KMS-11 (cell line): ENCODE results near the gene SZT2.

ENCODE experiments used
- H2AFZ ChIP-seq: fragments of 200-600 bp; sonication (generic); 2 replicates; pipeline ENCODE4 v1.6.1; 2016; ENCODE audit warnings: antibody characterized with exemption, mixed run types, low read depth
- H3K27ac ChIP-seq: fragments of 200-600 bp; sonication (generic); 2 replicates; pipeline ENCODE4 v1.6.1; 2016; ENCODE audit warnings: mild to moderate bottlenecking, mixed run types
- H3K27me3 ChIP-seq: fragments of 200-600 bp; sonication (generic); 2 replicates; pipeline ENCODE4 v1.6.1; 2017; ENCODE audit warnings: mild to moderate bottlenecking, low read depth, mixed run types, moderate library complexity; ENCODE audit not compliant: insufficient read depth
- H3K36me3 ChIP-seq: fragments of 200-600 bp; sonication (generic); 2 replicates; pipeline ENCODE4 v1.6.1; 2017; ENCODE audit warnings: mild to moderate bottlenecking, mixed run types; ENCODE audit not compliant: insufficient read depth
- H3K4me1 ChIP-seq: fragments of 200-600 bp; sonication (generic); 2 replicates; pipeline ENCODE4 v1.6.1; 2016; ENCODE audit warnings: mild to moderate bottlenecking, low read depth, mixed run types; ENCODE audit not compliant: poor library complexity, severe bottlenecking
- H3K4me2 ChIP-seq: fragments of 200-600 bp; sonication (generic); 2 replicates; pipeline ENCODE4 v1.7.0; 2016; ENCODE audit warnings: mild to moderate bottlenecking, mixed run types
- H3K4me3 ChIP-seq: fragments of 200-600 bp; sonication (generic); IDR thresholded peaks from 2 replicates; pipeline ENCODE4 v1.6.1; 2017; ENCODE audit warnings: low read depth, low read length, mixed read lengths; ENCODE audit not compliant: insufficient read depth
- H3K79me2 ChIP-seq: fragments of 200-600 bp; sonication (generic); 2 replicates; pipeline ENCODE4 v1.6.1; 2016; ENCODE audit warnings: low read depth, mixed run types; ENCODE audit not compliant: insufficient read depth
- H3K9ac ChIP-seq: fragments of 200-600 bp; sonication (generic); 2 replicates; pipeline ENCODE4 v1.6.1; 2016; ENCODE audit warnings: mild to moderate bottlenecking, mixed run types
- H4K20me1 ChIP-seq: fragments of 200-600 bp; sonication (generic); 2 replicates; pipeline ENCODE4 v1.6.1; 2016; ENCODE audit warnings: mild to moderate bottlenecking, mixed run types; ENCODE audit not compliant: insufficient read depth
- CTCF ChIP-seq: fragments of 200-600 bp; sonication (generic); conservative IDR thresholded peaks from 2 replicates; pipeline ENCODE4 v1.6.1; 2017; ENCODE audit warnings: low read depth, mild to moderate bottlenecking, antibody characterized with exemption, low read length, moderate library complexity, mixed read lengths

SZT2 gene

GRCh38 chr1:43419627-43420425 lies 30.1 kb downstream of the SZT2 start:
- no peak overlapping the region for H3K9ac ChIP-seq
- no peaks in the 10 kb centered on the region for H4K20me1 ChIP-seq
- H3K27me3 ChIP-seq: no peaks in the 10 kb centered on the region
- no peak overlapping the region for H3K27ac ChIP-seq
- no peaks in the 10 kb centered on the region for H3K4me1 ChIP-seq
- TF ChIP-seq CTCF: no peak
- no peak overlapping the region for H3K4me2 ChIP-seq
- no peak overlapping the region for H3K4me3 ChIP-seq
- no peaks in the 10 kb centered on the region for H3K36me3 ChIP-seq
- H2AFZ ChIP-seq: no peak overlapping the region
- H3K79me2 ChIP-seq: no peaks in the 10 kb centered on the region

GRCh38 chr1:43420874-43421273 lies 31.2 kb downstream of the SZT2 start:
- Histone ChIP-seq H4K20me1 (no peaks in the 10 kb centered on the region), H3K4me3 (no peak overlapping the region), H3K4me2 (no peak overlapping the region), H3K79me2 (no peaks in the 10 kb centered on the region), H3K4me1 (no peaks in the 10 kb centered on the region), H2AFZ (no peak overlapping the region), H3K36me3 (no peaks in the 10 kb centered on the region), H3K27ac (no peak overlapping the region), H3K9ac (no peak overlapping the region), H3K27me3 (no peaks in the 10 kb centered on the region)
- TF ChIP-seq CTCF: no peak

- H3K36me3 ChIP-seq: no peaks in the 10 kb centered on the region
- no peak overlapping the region for H3K27ac ChIP-seq
- no peaks in the 10 kb centered on the region for H3K4me1 ChIP-seq
- H3K4me3 ChIP-seq: no peak overlapping the region
- no peak overlapping the region for H3K4me2 ChIP-seq
- no peak overlapping the region for H2AFZ ChIP-seq
- no peaks in the 10 kb centered on the region for H3K79me2 ChIP-seq
- TF ChIP-seq CTCF: no peak
- no peaks in the 10 kb centered on the region for H3K27me3 ChIP-seq
- no peak overlapping the region for H3K9ac ChIP-seq
- H4K20me1 ChIP-seq: no peaks in the 10 kb centered on the region
Measured at GRCh38 chr1:43421396-43421795, 31.7 kb downstream of the SZT2 start.

- Histone ChIP-seq H4K20me1 (no peaks in the 10 kb centered on the region), H3K27ac (no peak overlapping the region), H3K9ac (no peak overlapping the region), H3K27me3 (no peaks in the 10 kb centered on the region), H3K4me1 (no peaks in the 10 kb centered on the region), H3K4me3 (no peak overlapping the region), H3K36me3 (no peaks in the 10 kb centered on the region), H2AFZ (no peak overlapping the region), H3K79me2 (no peaks in the 10 kb centered on the region), H3K4me2 (no peak overlapping the region)
- no peak for TF ChIP-seq CTCF
Measured at GRCh38 chr1:43421976-43422750, 32.5 kb downstream of the SZT2 start.
